ENCODE results near the gene CPNE7. TPM values are rescaled to one million over a fixed set of nuclear protein-coding genes. Genes with fewer than 3 reads are reported as not detected.

CPNE7 gene
- total RNA-seq, 1 donor from 2014 or later: 21.1 TPM

DNA sequence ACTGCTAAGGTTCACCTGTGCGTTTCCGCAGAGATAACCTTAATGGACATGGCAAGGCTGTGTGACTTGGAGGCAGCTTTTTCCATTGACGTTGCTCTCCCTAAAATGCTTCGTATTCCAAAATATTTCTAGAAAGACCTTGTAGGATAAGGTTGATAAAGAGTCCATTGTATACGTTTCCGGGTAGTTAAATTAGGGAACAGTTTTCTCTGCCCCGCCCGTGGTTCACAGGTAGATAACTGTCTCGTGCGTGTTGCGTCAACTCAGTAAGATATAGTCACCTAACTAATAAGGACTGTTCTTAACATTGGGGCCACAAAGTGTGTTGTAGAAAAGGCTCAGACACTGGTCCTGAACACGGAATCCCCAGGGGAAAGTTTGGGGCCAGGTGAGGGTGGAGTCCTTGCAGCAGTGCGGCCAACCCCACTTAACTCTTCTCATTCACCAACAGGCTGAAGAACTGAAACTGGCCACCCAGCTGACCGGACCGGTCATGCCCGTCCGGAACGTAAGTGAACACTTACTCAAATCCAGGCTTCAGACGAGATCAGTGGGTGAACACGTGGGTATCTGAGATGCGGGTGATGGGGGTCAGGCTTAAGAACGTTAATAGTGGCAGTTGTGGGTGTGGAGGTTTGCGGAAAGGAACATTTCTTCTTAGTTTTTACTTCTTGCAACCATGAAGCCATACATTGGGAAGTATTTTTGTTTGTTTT is 13.5 kb upstream of the CPNE7 start:
- Histone ChIP-seq H3K27me3 (no peaks in the 10 kb centered on the region), H3K36me3 (peaks cover 3% of the 10 kb centered on the region), H3F3A (ENCODE audit: low read depth) (peaks cover 77% of the 10 kb centered on the region), H3K4me2 (peak overlapping the region; percentile 99), H3K9me3 (ENCODE audit: low read depth) (no peaks in the 10 kb centered on the region), H3K4me3 (peak overlapping the region; percentile 76), H3K9ac (peak overlapping the region; percentile 97), H4K20me1 (ENCODE audit: low read depth) (peaks cover 63% of the 10 kb centered on the region), H3K27ac (no peak overlapping the region), H2AFZ (replicated peaks) (no peak overlapping the region), H3K79me2 (ENCODE audit: low read depth) (peaks cover 35% of the 10 kb centered on the region), H3K4me1 (peaks cover 42% of the 10 kb centered on the region)
- DNase-seq (ENCODE audit: low spot score): no peak
- Mint-ChIP-seq H3K36me3 (peaks cover 15% of the 10 kb centered on the region), H3K27me3 (ENCODE audit: insufficient read depth, low read depth) (peaks cover 6% of the 10 kb centered on the region), H3K9me3 (no peaks in the 10 kb centered on the region), H3K4me3 (peak overlapping the region; percentile 95), H3K4me1 (peaks cover 47% of the 10 kb centered on the region), H3K27ac (peak overlapping the region; percentile 74)
- TF ChIP-seq EZH2phosphoT487 (IDR thresholded peaks at IDR 0.05) (no peak), EZH2 (IDR thresholded peaks at IDR 0.05) (no peak)
- TF ChIP-seq, protein P1, sequence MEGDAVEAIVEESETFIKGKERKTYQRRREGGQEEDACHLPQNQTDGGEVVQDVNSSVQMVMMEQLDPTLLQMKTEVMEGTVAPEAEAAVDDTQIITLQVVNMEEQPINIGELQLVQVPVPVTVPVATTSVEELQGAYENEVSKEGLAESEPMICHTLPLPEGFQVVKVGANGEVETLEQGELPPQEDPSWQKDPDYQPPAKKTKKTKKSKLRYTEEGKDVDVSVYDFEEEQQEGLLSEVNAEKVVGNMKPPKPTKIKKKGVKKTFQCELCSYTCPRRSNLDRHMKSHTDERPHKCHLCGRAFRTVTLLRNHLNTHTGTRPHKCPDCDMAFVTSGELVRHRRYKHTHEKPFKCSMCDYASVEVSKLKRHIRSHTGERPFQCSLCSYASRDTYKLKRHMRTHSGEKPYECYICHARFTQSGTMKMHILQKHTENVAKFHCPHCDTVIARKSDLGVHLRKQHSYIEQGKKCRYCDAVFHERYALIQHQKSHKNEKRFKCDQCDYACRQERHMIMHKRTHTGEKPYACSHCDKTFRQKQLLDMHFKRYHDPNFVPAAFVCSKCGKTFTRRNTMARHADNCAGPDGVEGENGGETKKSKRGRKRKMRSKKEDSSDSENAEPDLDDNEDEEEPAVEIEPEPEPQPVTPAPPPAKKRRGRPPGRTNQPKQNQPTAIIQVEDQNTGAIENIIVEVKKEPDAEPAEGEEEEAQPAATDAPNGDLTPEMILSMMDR (IDR thresholded peaks at IDR 0.05): no peak

DNA sequence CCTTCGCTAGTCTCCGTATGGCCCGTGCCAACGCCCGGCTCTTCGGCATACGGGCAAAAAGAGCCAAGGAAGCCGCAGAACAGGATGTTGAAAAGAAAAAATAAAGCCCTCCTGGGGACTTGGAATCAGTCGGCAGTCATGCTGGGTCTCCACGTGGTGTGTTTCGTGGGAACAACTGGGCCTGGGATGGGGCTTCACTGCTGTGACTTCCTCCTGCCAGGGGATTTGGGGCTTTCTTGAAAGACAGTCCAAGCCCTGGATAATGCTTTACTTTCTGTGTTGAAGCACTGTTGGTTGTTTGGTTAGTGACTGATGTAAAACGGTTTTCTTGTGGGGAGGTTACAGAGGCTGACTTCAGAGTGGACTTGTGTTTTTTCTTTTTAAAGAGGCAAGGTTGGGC is 12.6 kb upstream of the CPNE7 start:
- Histone ChIP-seq H2AFZ (replicated peaks) (no peak overlapping the region), H3K79me2 (ENCODE audit: low read depth) (peaks cover 35% of the 10 kb centered on the region), H3F3A (ENCODE audit: low read depth) (peaks cover 71% of the 10 kb centered on the region), H3K4me2 (no peak overlapping the region), H3K27me3 (no peaks in the 10 kb centered on the region), H3K9ac (no peak overlapping the region), H3K4me3 (no peak overlapping the region), H3K9me3 (ENCODE audit: low read depth) (no peaks in the 10 kb centered on the region), H3K4me1 (peaks cover 42% of the 10 kb centered on the region), H3K36me3 (peaks cover 3% of the 10 kb centered on the region), H4K20me1 (ENCODE audit: low read depth) (peaks cover 63% of the 10 kb centered on the region), H3K27ac (no peak overlapping the region)
- Mint-ChIP-seq H3K27me3 (ENCODE audit: insufficient read depth, low read depth) (peaks cover 6% of the 10 kb centered on the region), H3K4me1 (peaks cover 40% of the 10 kb centered on the region), H3K36me3 (peaks cover 12% of the 10 kb centered on the region), H3K4me3 (peak overlapping the region; percentile 95), H3K27ac (no peak overlapping the region), H3K9me3 (no peaks in the 10 kb centered on the region)
- DNase-seq (ENCODE audit: low spot score): no peak
- TF ChIP-seq EZH2 (IDR thresholded peaks at IDR 0.05) (no peak), EZH2phosphoT487 (IDR thresholded peaks at IDR 0.05) (no peak)
- TF ChIP-seq, protein P1 (IDR thresholded peaks at IDR 0.05): no peak

DNA sequence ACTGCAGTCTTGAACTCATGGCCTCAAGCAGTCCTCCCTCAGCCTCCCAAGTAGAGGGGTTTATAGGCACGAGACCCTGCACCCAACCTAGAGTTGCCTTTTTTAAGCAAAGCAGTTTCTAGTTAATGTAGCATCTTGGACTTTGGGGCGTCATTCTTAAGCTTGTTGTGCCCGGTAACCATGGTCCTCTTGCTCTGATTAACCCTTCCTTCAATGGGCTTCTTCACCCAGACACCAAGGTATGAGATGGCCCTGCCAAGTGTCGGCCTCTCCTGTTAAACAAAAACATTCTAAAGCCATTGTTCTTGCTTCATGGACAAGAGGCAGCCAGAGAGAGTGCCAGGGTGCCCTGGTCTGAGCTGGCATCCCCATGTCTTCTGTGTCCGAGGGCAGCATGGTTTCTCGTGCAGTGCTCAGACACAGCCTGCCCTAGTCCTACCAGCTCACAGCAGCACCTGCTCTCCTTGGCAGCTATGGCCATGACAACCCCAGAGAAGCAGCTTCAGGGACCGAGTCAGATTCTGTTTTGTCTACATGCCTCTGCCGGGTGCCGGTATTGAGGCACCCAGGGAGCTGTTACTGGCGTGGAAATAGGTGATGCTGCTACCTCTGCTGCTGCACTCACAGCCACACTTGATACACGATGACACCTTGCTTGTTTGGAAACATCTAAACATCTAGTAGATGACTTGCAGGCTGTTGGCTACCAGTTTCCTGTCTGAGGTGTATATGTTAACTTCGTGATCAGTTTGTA is 11.7 kb upstream of the CPNE7 start:
- Mint-ChIP-seq H3K9me3 (no peaks in the 10 kb centered on the region), H3K4me3 (peak overlapping the region; percentile 50), H3K4me1 (peaks cover 40% of the 10 kb centered on the region), H3K27me3 (ENCODE audit: insufficient read depth, low read depth) (peaks cover 6% of the 10 kb centered on the region), H3K27ac (no peak overlapping the region), H3K36me3 (peaks cover 12% of the 10 kb centered on the region)
- Histone ChIP-seq H2AFZ (replicated peaks) (no peak overlapping the region), H3F3A (ENCODE audit: low read depth) (peaks cover 68% of the 10 kb centered on the region), H3K4me1 (peaks cover 42% of the 10 kb centered on the region), H3K9me3 (ENCODE audit: low read depth) (no peaks in the 10 kb centered on the region), H3K79me2 (ENCODE audit: low read depth) (peaks cover 35% of the 10 kb centered on the region), H3K4me3 (no peak overlapping the region), H3K9ac (no peak overlapping the region), H3K27me3 (no peaks in the 10 kb centered on the region), H4K20me1 (ENCODE audit: low read depth) (peaks cover 63% of the 10 kb centered on the region), H3K36me3 (peaks cover 3% of the 10 kb centered on the region), H3K27ac (peak overlapping the region; percentile 65), H3K4me2 (peak overlapping the region; percentile 77)
- no peak for DNase-seq (ENCODE audit: low spot score)
- TF ChIP-seq EZH2phosphoT487 (IDR thresholded peaks at IDR 0.05) (no peak), EZH2 (IDR thresholded peaks at IDR 0.05) (no peak)
- TF ChIP-seq, protein P1 (IDR thresholded peaks at IDR 0.05): no peak
